ENCODE results near the gene ATXN10.

Gene ATXN10

DNA sequence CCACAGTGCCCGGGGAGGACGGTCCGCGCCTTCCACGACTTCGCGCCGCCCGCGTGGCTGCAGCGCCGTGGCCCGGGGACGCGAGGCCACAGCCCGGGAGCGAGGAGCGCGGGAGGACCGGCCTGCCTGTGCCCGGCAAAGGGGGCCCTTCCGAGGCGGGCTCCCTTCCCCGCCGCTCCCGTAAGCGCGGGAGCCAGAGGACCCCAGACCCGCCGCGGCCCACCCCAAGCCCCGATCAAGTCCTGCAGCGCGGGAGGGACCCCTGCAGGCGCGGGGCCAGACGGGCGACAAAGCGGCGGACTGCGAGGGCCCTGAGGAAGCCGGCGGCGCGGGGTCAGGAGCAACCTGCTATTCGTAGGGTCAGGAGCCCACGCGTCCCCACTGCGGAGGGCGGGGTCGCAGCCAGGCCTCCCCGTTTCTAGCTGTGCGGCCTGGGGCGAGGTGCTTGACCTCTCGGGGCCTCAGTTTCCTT, 195.0 kb downstream of the ATXN10 start:
- DNase-seq = no peak

DNA sequence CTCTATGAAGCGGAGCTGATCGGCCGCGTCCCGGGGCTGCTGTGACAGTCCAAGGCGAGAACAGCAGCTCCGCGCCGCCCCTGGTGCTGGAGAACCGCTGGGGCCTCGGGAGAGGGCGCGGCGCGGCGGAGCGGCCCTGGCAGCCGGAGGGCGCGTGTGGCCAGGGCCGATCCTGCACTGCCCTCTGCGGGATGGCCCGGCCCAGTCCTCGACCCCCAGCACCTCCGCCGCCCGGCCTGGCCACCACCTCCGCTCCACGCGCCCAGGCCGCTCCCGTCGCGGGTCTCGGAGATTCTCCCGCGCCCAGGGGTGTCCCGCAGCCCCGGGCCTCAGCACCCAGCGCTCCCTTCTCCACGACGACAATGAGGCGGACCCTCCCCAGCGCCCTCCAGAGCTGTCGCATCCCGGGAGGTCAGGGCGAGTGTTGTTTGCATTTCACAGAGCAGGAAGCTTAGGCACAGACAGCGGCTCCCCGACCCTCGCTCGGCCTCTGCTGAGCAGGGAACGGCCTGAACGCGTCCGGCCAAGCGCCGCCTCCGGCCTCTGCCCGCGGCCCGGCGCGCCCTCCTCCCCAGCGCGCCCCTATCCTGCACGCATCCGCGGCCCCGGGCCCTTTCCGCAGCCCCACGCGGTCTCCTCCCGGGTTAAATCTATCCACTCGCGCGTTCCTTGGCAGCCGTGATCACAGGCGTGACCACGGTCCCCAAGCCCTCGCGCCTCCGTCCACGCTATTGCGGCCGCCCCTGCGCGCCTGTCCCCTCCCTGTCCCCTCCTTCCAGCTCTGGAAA, 195.7 kb downstream of the ATXN10 start:
- no peak for DNase-seq

- DNase-seq = no peak
These were observed 196.4 kb downstream of the ATXN10 start for GRCh38 chr22:45867906-45868555.

- no peak for DNase-seq
These were observed 197.1 kb downstream of the ATXN10 start for GRCh38 chr22:45868571-45869339.

GRCh38 chr22:45869340-45869847, 197.8 kb downstream of the ATXN10 start:
- no peak for DNase-seq

DNA sequence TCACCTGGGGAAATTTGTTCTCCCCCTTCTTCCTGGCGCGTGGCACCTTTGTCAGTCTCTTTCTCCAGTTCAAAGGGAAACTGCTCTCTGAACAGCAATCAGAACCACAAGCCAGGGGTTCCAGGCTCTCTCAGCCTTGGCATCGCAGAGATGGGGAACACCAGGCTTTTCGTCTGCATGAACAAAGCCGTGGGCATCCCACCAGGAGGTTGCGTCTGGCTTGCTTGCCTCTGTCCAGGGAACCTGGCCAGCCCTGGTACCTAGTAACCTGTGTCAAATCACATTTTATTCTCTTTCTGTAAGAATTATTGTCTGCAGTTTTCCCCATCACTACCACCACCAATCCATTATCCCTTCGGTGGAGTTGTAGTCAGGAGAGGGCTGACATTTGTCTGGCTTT, 198.4 kb downstream of the ATXN10 start:
- no peak for DNase-seq

DNA sequence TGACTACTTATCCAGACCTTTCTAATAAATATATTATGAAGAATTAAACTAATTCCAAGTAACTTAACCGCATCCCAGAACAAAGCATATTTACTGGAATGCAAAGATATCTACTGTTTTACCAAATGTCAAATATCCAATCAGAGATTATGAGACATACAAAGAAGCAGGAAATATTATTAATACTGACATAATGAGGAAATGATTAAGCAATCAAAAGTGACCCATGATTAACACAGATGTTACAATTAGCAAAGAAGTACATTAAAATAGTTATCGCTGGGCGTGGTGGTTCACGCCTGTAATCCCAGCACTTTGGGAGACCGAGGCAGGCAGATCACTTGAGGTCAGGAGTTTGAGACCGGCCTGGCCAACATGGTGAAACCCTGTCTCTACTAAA, 200.1 kb downstream of the ATXN10 start:
- no peak for DNase-seq

DNA sequence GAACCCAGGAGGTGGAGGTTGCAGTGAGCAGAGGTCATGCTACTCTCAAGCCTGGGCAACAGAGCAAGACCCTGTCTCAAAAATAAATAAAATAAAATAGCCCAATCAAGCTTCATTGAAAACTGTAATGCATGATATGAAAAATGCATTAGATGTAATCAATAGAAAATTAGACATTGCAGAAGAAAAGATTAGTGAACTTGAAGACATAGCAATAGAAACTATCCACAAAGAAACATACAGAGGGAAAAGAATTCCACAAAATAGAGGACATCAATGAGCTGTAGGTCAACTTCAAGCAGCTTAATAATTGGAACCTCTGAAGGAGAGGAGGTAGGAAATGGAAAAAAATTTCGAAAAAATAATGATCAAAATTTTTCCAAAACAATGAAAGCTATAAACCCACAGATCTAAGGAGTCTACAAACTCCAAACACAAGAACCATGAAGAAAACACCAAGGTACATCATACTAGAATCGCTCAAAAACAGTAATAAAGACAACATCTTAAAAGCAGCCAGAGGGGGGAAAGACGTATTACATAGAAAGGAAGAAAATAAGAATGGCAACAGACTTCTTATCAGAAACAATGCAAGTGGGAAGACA, 201.1 kb downstream of the ATXN10 start:
- DNase-seq = no peak

DNA sequence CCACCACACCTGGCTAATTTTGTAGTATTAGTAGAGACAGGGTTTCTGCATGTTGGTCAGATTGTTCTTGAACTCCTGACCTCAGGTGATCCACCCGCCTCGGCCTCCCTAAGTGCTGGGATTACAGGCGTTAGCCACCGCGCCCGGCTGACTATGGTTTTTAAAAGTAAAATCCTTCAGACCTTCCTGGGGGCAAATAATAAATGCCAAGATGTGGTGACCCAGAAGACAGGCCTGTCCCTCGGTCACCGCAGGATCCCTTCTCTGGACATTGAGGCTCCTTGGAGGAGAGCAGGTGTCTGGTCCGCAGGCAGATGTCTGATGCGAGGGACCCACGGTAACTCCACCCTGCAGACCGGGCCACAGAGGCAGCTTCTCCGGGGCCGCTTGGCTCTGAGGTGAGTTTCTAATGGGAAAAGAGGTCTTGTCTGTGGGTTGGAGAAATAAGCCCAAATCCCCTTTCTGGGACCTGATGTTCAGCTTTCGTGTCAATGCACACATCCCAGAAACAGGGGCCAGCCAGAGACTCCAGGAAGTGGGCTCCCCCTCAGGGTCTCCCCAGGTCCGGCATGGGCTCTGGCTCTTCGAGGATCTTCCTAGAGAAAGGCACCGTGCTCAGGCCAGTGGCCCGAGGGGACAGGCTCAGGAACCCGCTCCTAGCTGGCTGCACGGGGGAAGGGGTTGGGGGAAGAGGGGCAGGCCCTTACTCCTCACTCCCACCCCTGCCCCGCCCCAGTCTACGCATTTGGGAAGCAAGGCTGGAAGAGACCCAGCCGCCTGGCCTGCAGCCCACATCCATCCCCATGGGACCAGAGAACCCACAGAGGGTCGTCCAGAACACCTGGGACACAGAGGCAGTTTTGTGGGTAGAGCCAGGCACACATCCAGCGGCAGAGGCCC, 204.8 kb downstream of the ATXN10 start:
- DNase-seq = no peak

DNA sequence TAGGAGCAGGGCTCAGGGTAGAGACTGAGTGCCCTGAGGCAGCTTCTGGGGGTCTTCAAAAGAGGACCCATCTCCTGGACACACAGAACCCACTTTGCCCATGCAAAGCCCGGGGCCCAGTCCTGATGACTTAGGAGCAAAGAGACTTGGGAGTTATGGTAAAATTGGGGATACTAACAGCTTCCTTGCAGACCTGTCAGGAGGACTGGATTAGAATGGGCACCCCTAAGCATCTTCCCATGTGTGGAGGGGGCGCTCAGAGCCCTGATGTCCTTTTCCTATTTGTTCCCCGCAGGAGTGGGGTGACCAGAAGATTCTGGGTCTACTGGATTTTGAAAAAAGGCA, 205.4 kb downstream of the ATXN10 start:
- no peak for DNase-seq

- no peak for DNase-seq
These were observed 206.0 kb downstream of the ATXN10 start for GRCh38 chr22:45877651-45878050.

DNA sequence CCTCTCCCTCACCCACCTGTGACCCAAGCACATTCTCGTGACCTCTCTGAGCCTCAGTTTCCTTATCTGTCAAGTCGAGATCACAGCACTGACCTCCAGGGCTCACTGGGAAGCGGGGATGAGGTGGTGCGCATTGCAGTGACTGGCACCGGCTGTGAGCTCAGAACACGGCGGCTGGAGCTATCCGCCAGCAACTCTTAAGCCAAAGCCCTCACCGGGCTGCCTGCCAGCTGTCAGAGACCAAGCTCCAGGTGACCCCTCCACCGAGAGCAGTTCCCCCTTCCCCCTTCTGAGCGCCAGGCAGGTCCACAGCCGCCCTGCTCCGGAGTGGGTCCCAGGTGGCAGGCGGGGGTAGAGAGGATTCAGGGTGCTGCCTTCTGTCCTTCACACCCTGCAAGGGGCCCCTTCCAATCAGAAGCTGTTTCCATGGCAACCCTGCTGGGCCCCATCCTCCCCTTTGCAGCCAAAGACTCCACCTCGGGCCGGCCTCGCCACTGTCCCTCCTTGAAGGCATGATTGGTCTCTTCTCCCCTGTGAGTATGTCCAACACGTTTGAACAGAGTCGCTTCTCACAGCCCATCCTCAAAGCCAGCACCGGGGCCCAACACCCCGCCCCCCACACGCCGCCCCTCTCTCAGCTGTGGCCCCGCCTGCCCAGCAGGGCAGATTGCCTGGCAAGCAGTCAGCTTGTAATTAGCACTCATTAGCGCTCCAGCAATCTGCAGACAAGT, 206.6 kb downstream of the ATXN10 start:
- no peak for DNase-seq

DNA sequence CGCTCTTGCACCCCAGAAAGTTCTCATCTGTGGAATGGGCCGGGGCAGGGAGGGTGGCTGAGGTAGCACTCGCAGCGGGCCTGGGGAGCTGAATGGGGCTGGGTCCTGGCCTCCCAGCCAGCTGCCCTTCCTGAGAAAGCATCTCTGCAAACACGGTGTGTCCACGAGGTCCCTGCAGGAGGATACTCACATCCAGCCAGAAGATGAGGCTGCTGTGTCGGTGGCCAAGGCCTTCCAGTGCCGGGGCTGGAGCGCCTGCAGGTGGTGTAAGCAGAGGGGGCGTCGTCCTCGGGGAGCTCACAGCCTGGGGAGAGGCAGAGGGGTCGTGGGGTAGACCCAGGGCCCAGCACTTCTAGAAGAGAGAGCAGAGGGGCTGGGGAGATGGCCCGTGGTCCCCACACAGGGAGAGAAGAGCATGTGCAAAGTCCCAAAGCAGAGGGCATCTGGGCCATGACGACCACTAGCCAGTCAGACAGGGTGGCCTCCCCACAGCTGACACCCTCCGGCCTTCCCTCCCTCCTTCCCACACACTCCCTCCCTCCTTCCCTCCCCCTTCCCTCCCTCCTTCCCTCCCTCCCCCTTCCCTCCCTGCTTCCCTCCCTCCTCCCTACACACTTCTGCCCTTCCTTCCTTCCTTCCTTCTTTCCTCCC, 207.4 kb downstream of the ATXN10 start:
- DNase-seq = no peak

DNA sequence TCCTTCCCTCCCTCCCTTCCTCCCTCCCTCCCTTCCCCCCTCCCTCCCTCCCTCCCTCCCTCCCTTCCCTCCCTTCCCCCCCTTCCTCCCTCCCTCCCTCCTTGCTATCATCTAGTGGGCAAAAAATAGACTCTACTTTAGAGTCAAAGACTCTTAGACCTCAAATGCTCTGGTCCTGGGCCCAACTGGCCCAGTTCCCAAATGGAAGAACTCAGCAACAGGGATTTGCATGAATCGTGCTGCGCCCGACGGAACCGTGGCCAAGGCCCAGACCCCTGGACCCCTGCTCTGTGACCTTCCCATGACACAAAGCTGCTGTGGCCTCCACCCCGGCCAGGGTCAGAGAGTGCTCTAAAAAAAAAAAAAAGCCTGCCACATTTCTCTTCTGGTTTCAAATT, 207.9 kb downstream of the ATXN10 start:
- no peak for DNase-seq

GRCh38 chr22:45880091-45880715, 208.6 kb downstream of the ATXN10 start:
- no peak for DNase-seq

DNA sequence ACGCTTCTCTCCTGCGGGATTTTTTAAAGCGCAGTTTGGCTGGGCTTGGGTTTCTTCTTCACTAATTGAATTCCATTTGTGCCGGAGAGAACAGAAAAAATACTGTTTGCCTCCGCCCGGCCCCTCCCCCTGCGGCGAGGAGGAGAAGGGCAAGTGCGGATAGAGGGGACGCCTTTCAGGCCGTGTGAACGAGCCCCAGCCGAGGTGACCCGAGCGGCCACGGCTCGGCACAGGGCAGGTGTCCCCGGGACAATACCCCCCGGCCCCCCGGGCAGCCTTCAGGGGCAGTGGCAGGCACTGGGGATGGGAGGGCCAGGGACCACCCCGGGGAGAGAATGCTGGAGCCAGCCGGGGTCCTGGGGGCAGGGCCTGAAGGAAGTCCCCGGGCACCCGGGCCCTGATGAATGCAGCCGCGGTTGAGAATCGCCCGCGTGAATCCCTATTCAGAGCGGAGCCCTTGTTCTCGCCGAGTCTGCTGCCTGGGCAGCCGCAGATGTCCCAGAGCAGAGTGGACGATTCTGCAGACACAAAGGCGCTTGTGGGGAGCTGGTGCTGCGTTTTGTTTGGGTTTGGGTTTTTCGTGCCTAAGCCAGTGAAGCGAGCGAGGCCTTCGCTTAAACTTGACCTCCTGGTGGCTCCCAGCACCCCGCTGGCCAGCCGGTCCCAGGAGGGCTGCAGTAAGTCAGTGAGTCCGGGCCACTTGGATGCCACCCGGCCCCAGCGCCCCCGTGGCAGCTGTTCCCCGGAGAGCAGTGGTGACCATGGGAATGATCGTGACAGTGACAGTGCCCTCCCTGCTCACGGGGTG, 209.3 kb downstream of the ATXN10 start:
- DNase-seq = no peak

DNA sequence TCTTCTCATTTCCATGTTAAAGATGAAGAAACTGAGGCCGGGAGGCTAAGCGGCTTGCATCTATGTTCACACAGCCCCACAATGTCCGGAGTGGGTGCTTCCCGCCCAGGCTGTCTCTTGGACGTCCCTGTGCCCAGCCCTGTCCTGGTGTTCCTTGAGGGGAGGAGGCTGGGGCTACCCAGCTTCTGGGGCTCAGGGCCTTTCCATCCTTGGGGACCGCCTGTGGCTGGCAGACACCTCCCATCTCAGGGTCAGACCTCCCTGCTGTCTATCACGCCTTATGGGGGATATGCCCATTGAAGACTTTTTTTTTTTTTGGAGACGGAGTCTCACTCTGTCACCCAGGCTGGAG, 209.9 kb downstream of the ATXN10 start:
- DNase-seq = no peak

DNA sequence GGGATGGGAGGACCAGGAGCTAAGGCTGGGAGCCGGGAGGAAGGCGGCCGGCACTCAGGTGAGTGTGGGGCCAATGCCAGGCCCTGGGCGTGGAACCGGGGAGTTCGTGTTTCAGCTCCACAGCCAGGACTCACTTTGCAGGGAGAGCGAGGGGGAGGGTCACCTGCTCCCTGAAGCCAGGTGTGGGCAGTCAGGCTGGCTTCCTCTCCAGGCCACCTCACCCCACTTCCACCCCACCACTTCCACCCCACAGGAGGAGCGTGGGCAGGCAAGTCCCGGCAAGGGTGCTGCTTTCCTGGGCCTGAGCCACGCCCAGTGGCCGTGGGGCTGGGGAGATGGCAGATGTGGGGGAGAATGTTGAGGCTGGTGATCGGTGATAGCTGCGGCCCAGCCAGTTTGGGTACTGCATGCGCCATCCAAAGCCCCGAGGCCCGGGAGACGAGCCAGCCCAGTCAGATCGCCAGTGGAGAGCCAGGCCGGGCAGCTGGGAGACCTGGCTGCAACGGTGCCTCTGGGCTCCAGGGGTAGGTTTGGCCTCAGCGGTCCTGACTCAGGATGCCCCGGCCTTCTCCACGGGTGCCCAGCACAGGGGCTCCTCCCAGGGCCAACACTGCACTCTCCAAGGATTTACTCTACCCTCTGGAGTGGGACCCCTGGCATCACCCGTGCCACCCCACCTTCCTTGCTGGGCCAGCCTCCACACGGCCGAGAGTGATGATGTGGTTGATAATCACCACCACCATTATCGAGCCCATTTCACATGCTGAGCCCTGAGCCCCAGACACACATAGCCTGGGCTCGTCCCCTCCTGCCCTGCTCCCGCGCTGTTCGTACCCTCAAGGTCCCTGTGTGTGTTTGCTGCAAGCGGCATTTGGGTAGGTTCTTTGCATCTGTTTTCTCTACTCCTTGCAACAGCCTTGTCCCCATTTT, 211.5 kb downstream of the ATXN10 start:
- no peak for DNase-seq

GRCh38 chr22:45883811-45884170, 212.2 kb downstream of the ATXN10 start:
- DNase-seq = no peak

Measured in stimulated activated CD4-positive, alpha-beta T cell treated with anti-CD3 and anti-CD28 coated beads, Interleukin-12 subunit alpha, Interleukin-12 subunit beta, amount 100 ng/mL, for 4 hours (primary cell).